GM13976 (cell line): ENCODE data around the gene CHD1L.
"Not testable (repeated sequence)": the region's sequence is repeated elsewhere in the genome, so short reads cannot be mapped to it uniquely, and the experiment has no call there.

Source experiments
- DNase-seq: peaks from one replicate; pipeline ENCODE4 v3.0.0; 2012; ENCODE audit warnings: low spot score
- in situ Hi-C: fragments of 300-500 bp; cut with MboI; formaldehyde crosslinking; loops from one replicate; pipeline ENCODE4 v1.12.0; 2022; ENCODE audit warnings: low sequenced_read_pairs, mixed read lengths, inconsistent platforms; ENCODE audit not compliant: unreplicated experiment
- TF ChIP-seq, protein P1 (sequence below): IDR thresholded peaks from 2 replicates; pipeline ENCODE4 v1.5.1; 2012; ENCODE audit warnings: borderline replicate concordance, mild to moderate bottlenecking; ENCODE audit not compliant: insufficient read depth; ENCODE audit errors: extremely low read depth, missing control alignments, control extremely low read depth

Gene CHD1L

DNA sequence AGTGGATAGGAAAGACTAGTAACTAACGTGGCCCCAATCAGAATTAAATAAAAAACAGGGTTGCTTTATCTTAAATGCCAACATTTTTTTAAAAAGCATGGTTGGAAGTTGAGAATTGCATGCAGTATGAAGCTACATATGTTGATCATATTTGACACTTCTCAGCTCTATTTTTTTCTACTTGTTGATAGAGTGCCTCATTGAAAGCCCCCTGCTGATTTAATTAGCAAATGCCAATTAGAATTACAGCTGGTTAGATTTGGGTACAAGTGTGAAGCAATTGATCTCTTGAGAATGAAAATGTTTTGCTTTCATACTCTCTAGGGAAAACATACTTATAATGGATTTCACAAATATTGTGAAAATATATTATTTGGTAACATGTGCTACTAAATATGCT is 40.5 kb downstream of the CHD1L start:
- in situ Hi-C loops = loop anchor here (25.0 kb wide), 1 partner anchor 104 kb away; no protein-coding TSS in a partner anchor
- TF ChIP-seq, protein P1, sequence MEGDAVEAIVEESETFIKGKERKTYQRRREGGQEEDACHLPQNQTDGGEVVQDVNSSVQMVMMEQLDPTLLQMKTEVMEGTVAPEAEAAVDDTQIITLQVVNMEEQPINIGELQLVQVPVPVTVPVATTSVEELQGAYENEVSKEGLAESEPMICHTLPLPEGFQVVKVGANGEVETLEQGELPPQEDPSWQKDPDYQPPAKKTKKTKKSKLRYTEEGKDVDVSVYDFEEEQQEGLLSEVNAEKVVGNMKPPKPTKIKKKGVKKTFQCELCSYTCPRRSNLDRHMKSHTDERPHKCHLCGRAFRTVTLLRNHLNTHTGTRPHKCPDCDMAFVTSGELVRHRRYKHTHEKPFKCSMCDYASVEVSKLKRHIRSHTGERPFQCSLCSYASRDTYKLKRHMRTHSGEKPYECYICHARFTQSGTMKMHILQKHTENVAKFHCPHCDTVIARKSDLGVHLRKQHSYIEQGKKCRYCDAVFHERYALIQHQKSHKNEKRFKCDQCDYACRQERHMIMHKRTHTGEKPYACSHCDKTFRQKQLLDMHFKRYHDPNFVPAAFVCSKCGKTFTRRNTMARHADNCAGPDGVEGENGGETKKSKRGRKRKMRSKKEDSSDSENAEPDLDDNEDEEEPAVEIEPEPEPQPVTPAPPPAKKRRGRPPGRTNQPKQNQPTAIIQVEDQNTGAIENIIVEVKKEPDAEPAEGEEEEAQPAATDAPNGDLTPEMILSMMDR = no peak
- no peak for DNase-seq

DNA sequence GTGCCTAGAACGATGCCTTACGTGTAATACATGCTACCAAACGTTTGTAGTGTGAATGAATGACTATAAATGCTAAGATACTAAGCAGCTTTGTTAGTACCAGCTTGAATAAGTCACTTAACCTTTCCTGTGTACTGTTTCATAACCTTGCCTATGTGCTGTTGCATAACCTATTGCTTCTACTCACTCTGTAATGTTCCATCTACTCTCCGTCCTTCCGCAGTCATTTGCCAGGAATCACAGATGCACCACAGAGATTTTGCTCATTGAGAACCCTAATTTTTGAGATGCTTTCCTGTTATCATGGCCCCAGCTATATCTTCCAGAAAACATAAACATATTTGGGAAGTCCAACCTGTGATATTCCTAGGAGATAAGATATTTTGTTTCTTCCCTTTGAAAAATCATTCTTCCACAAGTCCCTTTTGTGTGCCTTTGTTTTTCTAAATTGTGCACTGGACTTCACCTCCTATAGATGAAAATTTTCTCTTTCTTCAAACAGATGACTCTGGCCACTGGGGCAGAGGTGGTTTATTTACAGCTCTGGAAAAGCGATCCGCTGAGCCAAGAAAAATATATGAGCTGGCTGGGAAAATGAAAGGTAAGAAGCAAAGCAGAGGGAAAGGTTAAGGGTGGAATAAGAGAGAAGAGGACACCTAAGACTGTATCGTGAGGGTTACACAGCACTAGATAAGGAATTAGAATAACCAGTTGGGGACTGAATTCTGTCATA is 44.8 kb downstream of the CHD1L start:
- TF ChIP-seq, protein P1 = no peak
- in situ Hi-C loops = loop anchor here (25.0 kb wide), 1 partner anchor 100 kb away; no protein-coding TSS in a partner anchor
- no peak for DNase-seq

DNA sequence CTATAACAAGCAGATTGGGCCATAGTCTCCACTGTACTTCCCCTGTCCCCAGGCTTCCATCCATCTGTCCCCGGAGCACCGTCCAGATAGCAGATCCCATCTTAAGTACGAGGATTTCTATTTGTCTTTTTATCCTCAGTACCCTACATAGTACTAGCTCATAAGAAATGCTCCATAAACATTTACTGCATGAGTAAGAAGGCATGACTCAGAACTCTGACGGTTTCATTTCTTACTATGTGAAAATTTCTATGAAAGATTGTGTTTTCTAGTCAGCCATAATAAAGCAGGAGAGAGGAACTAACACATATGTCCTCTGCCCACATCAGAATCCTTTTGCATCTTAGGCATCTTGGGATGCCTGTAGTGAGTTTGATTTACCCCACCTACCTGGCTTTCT is 49.5 kb downstream of the CHD1L start:
- TF ChIP-seq, protein P1 = no peak
- in situ Hi-C loops = loop anchor here (25.0 kb wide), 1 partner anchor 95 kb away; no protein-coding TSS in a partner anchor
- DNase-seq = no peak

DNA sequence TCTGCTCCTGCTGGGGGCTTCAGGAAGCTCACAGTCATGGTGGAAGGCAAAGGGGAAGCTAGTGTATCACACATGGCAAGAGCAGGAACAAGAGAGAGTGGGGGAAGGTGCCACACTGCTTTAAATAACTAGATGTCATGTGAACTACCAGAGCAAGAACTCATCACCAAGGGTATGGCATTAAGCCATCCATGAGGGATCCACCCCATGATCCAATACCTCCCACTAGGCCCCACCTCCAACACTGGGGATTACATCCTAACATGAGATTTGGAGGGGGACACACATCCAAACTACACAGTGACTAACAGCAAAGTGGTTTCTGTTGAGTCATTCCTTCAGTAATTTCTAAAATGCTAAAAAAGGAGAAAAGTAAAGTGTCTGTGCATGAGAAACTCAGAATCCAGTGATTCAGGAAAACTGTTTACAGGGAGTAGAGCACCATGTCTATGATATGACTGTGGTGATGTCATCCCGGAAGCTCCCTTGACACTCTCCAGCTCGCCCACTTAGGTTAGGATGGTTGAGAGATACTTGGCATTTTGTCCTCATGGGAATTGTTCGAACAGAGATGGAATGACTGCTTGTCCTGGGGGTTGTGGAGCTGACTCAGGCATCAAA is 50.3 kb downstream of the CHD1L start:
- TF ChIP-seq, protein P1 = no peak
- DNase-seq = no peak
- in situ Hi-C loops = loop anchor here (25.0 kb wide), 1 partner anchor 95 kb away; no protein-coding TSS in a partner anchor

DNA sequence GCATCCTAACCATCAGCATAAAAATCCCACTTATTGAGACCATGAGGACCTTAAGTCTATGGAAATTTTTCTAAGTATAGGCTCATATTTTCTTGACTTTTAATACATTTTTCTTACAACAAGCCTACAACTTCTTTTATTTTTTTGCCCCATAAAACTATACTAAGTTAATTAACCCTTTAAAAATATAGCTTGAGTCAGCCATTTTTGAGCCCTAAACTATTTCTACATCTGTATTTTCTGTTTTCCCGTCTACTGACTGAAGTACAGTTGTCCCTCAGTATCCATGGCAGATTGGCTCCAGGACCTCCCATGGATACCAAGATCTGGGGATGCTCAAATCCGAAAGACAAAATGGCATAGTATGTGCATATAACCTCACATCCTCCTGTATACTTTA is 55.0 kb downstream of the CHD1L start:
- in situ Hi-C loops = loop anchor here (25.0 kb wide), 1 partner anchor 90 kb away; no protein-coding TSS in a partner anchor
- no peak for DNase-seq
- TF ChIP-seq, protein P1 = no peak

DNA sequence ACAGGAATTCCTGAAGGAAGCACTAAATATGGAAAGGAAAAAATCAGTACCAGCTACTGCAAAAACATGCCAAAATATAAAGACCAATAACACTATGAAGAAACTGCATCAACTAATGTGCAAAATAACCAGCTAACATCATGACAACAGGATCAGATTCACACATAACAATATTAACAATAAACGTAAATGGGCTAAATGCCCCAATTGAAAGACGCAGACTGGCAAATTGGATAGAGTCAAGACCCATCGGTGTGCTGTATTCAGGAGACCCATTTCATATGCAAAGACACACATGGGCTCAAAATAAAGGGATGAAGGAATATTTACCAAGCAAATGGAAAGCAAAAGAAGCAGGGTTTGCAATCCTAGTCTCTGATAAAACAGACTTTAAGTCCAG is 63.3 kb downstream of the CHD1L start:
- in situ Hi-C loops = not testable (repeated sequence)

DNA sequence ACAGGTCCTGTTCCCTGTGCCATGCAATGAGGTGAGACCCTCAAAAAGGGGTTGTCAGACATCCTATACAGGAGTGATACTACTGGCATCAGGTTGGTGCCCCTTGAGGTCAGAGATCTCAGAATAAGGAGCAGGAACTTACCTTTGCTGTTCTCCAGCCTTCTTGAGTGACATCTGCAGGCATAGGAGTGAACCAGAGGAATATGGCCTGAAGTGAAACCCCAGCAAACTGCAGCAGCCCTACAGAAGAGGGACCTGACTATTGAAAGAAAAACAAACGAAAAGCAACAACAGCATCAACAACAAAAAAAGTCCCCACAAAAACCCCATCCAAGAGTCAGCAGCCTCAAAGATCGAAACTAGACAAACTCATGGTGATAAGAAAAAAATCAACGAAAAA is 74.5 kb downstream of the CHD1L start:
- DNase-seq = no peak

More for the DNA sequence above, 63.3 kb downstream of the CHD1L start:
- not testable (repeated sequence) for DNase-seq

DNA sequence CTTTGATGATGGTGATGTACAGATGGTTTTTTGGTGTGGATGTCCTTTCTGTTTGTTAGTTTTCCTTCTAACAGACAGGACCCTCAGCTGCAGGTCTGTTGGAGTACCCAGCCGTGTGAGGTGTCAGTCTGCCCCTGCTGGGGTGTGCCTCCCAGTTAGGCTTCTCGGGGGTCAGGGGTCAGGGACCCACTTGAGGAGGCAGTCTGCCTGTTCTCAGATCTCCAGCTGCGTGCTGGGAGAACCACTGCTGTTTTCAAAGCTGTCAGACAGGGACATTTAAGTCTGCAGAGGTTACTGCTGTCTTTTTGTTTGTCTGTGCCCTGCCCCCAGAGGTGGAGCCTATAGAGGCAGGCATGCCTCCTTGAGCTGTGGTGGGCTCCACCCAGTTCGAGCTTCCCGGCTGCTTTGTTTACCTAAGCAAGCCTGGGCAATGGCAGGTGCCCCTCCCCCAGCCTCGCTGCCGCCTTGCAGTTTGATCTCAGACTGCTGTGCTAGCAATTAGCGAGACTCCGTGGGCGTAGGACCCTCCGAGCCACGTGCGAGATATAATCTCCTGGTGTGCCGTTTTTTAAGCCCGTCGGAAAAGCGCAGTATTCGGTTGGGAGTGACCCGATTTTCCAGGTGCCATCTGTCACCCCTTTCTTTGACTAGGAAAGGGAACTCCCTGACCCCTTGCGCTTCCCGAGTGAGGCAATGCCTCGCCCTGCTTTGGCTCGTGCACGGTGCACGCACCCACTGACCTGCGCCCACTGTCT is 84.6 kb downstream of the CHD1L start:
- DNase-seq, in situ Hi-C loops: not testable (repeated sequence)

More for the DNA sequence above, 74.5 kb downstream of the CHD1L start:
- TF ChIP-seq, protein P1 = no peak
- in situ Hi-C loops = no loop called here
